GM21360 (cell line): ENCODE results near the gene SLC26A4.

Experiments
- ATAC-seq: cut with Tn5 transposase; IDR thresholded peaks from one replicate; pipeline ENCODE4 v1.9.1; 2021; ENCODE audit warnings: mild to moderate bottlenecking, moderate library complexity; ENCODE audit not compliant: unreplicated experiment

The SLC26A4 gene

DNA sequence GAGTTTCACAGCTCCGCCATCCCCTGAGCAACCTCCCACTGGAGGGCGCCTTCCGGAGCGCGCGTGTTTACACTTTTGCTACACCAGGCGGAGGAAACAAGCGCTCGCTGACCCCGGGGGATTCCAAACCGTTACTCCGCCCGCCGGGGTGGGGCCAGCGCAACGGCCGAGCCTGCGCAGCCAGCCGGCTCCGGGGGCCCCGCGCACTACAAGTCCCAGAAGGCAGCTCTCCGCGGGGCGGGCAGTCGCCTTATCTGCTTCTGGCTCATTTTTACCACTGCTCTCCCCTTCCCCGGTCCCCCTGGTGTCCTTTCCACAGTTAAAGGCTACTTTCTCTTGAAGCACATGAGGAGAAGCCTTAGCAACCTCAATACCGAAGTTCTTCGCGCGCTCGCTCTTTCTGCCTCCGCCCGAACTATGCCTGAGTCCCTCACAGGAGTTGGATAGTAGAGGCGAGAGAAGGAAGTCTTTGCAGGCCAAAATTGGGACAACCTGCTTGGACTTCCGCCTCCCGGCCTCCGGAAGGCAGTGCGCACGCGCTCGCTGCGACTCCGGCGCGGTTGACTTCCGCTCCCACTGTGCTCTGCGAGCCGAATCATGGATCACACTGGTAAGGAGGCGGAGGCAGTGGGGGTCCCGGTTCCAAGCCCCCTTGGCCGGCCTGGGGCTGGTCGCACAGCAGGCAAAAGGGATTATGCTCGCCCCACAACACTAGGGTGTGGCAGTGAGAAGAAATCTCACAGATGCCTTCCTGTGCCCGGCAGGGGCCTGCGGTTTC is 83.1 kb downstream of the SLC26A4 start, which contains the start of gene CBLL1:
CBLL1 (plus strand) TSS at position 576 of the 778 bp plus-strand sequence; CDS start at position 598, 22 bp downstream.
- ATAC-seq = peak; percentile 85

DNA sequence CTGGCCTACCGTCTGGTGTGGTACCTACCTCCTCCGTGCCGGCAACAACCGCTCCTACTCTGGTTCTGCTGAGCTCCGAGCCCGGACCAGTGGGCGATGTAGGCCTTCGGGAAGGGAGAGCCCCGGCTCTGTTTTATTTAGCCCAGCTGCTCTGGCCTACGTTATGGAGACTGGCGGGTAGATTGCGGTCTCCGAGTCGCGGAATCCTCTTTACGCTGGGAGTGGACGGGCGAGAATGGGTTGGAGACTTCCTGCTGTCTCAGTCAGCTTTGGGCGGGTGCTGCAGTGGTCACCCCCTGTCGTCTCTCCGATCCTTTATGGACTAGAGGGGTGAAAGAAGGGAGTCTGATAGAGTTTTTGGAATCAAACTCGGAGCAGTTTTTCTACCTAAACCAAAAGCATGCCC is 83.7 kb downstream of the SLC26A4 start:
- peak; percentile 33 for ATAC-seq

DNA sequence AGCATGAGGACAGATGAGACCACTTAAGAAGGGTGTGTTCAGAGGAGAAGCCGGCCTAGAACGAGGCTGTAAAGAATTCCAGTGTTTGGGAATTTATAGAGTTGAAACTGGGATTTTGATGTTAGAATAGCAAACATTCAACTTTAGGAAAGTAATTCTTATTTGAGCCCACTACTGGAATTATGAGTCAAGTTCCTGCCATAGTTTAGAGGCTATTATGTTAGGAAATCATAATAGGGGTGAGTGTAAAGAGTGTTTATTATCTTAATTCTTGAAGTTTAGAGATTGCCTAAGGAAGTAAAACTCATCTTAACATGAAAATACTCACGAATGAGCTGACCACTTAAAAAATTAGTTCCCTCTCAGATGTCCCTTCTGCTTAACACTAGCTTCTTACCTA is 85.4 kb downstream of the SLC26A4 start:
- no peak for ATAC-seq

DNA sequence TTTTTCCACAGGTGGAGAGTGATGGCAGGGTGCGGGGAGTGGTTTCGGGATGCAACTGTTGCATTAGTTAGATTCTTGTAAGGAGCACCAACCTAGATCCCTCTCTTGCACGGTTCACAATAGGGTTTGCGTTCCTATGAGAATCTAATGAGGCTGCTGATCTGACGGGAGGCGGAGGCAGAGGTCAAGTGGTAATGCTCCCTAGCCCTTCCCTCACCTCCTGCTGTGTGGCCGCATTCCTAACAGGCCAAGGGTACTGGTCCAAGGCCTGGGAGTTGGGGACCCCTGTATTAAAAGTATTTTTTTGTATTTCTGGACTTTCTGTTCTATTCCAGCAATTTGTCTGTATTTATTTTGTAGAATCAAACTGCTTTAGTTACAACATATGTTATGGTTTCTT is 90.5 kb downstream of the SLC26A4 start:
- no peak for ATAC-seq

DNA sequence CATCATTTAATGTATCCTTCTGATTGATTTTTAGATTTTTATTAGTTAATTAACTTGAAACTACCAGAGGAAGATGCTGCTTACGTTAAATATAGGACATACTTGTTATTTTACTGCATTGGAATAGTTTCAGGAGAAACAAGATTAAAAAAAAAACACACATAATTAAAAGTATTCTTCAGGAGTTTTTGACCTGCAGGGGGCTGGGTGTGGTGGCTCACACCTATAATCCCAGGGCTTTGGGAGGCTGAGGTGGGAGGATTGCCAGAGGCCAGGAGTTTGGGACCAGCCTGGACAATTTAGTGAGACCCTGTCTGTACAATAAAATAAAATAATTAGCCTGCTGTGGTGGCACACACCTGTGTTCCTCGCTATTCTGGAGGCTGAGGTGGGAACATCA is 94.0 kb downstream of the SLC26A4 start:
- no peak for ATAC-seq

DNA sequence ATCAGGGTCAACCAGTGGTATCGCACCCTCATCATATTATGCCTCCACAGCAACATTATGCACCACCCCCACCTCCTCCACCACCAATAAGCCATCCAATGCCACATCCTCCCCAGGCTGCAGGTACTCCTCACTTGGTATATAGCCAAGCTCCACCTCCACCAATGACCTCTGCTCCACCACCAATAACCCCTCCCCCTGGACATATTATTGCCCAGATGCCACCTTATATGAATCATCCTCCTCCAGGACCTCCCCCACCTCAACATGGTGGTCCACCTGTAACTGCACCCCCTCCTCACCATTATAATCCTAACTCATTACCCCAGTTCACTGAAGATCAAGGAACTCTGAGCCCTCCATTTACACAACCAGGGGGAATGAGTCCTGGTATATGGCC is 98.0 kb downstream of the SLC26A4 start:
- ATAC-seq = no peak

DNA sequence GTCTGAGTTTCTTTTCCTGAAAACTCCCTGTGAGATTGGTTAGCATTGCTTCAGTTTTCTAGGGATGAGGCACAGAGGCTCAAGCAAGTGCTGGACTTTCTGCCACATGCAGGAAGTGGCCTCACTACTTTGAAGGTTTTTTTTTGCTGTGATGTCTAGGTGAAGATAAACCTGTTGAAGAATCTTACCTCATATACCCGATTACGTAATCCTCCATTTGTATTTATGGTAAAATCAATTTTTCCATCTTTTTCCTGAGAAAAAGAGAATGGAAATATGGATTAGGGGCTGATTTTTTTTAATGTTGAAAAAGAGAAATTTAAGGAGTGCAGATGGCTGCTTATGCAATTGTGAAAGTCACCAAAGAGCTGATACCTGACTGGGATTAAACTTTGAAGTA is 106.8 kb downstream of the SLC26A4 start:
- no peak for ATAC-seq
